Vagina (tissue), 2 donors: ENCODE results near the gene SLC12A9. TPM values are rescaled to one million over a fixed set of nuclear protein-coding genes. Genes with fewer than 3 reads are reported as not detected.
"Not testable (repeated sequence)": the region's sequence is repeated elsewhere in the genome, so short reads cannot be mapped to it uniquely, and the experiment has no call there.

Experiments used
- DNase-seq, 2 donors: peaks; one replicate each; pipeline ENCODE4 v3.0.0-alpha.2; 2017; ENCODE audit errors: extremely low spot score in 2 of 2
- H3K27ac ChIP-seq: fragments of 200-600 bp; sonication (generic); one replicate; pipeline ENCODE4 v1.5.1; 2019
- H3K27me3 ChIP-seq: fragments of 200-600 bp; sonication (generic); one replicate; pipeline ENCODE4 v1.5.1; 2019
- H3K36me3 ChIP-seq, 2 donors: fragments of 200-600 bp; sonication (generic); one replicate each; pipeline ENCODE4 v1.5.1; 2017 to 2019
- H3K4me1 ChIP-seq: fragments of 200-600 bp; sonication (generic); one replicate; pipeline ENCODE4 v1.5.1; 2019
- H3K4me3 ChIP-seq, 2 donors: fragments of 200-600 bp; sonication (generic); 1 replicate in 1 of 2; 2 replicates in 1 of 2; pipeline ENCODE4 v1.5.1; 2016 to 2019
- H3K9me3 ChIP-seq: fragments of 200-600 bp; sonication (generic); one replicate; pipeline ENCODE4 v1.5.1; 2019
- CTCF ChIP-seq, 3 experiments: fragments of 450-650 bp in 2 of 3; fragments of 200-600 bp in 1 of 3; sonication (generic) in 1 of 3; IDR thresholded peaks; one replicate each; pipeline ENCODE4 v1.5.1; 2017 to 2019; ENCODE audit warnings: antibody characterized with exemption in 3 of 3, mild to moderate bottlenecking in 2 of 3, moderate library complexity in 2 of 3
- POLR2A ChIP-seq, 2 donors: fragments of 450-650 bp; IDR thresholded peaks; one replicate each; pipeline ENCODE4 v1.6.1; 2017; ENCODE audit warnings: antibody characterized with exemption in 2 of 2, mild to moderate bottlenecking in 2 of 2, moderate library complexity in 2 of 2
- POLR2AphosphoS5 ChIP-seq, 2 donors: sonication (generic); formaldehyde crosslinking; IDR thresholded peaks; one replicate each; pipeline ENCODE4 v1.9.0; 2017; ENCODE audit warnings: antibody characterized with exemption in 2 of 2, mild to moderate bottlenecking in 2 of 2, low read depth in 1 of 2; ENCODE audit not compliant: insufficient read depth in 1 of 2
- intact Hi-C: fragments of 100-400 bp; cut with DNase I; formaldehyde crosslinking; loops from one replicate; pipeline ENCODE4 v1.15.1; 2023
- total RNA-seq: library from RNA; depleted of rRNA; stranded (reverse); fragments of >200 nt; gene quantifications from one replicate; pipeline ENCODE4 v1.2.3, GENCODE V29; 2016

Gene SLC12A9
- total RNA-seq, result 15.7 TPM

GRCh38 chr7:100852048-100852872 is at the start of gene SLC12A9:
TSS of gene SLC12A9 (plus strand) at chr7:100852713. CDS start at chr7:100854198, 1,485 bp downstream.
- peaks cover 28% of the 10 kb centered on the region for H3K4me1 ChIP-seq
- intact Hi-C loops, result loop anchor here (5.0 kb wide), 2 partner anchors 55 to 145 kb away; partner anchors contain the start of gene POP7
- DNase-seq, result no peak
- H3K4me3 ChIP-seq, result peak within 1 kb of the TSS; percentile 58 to 67
- H3K9me3 ChIP-seq, result no peaks in the 10 kb centered on the region
- H3K36me3 ChIP-seq, result no peaks in the 10 kb centered on the region
- peak; percentile 59 to 67 for TF ChIP-seq POLR2AphosphoS5 (IDR thresholded peaks at IDR 0.05; ENCODE audit: insufficient read depth in 1 of 2, low read depth in 1 of 2)
- peak in 1 of 2 donors; percentile 38 for TF ChIP-seq POLR2A (IDR thresholded peaks at IDR 0.05)
- TF ChIP-seq CTCF (IDR thresholded peaks at IDR 0.05), result peak; percentile 74 to 99 (median 93)
- H3K27ac ChIP-seq, result peak within 1 kb of the TSS; percentile 7
- no peaks in the 10 kb centered on the region for H3K27me3 ChIP-seq

GRCh38 chr7:100802951-100803350 is 49.6 kb upstream of the SLC12A9 start:
- no peak overlapping the region for H3K4me3 ChIP-seq
- no peaks in the 10 kb centered on the region for H3K9me3 ChIP-seq
- TF ChIP-seq POLR2AphosphoS5 (IDR thresholded peaks at IDR 0.05; ENCODE audit: insufficient read depth in 1 of 2, low read depth in 1 of 2) (no peak), POLR2A (IDR thresholded peaks at IDR 0.05) (no peak), CTCF (IDR thresholded peaks at IDR 0.05) (no peak)
- H3K36me3 ChIP-seq, result peaks cover 0 to 37% of the 10 kb centered on the region in 2 donors
- peaks cover 60% of the 10 kb centered on the region for H3K4me1 ChIP-seq
- no peaks in the 10 kb centered on the region for H3K27me3 ChIP-seq
- intact Hi-C loops, result loop anchor here (5.0 kb wide), 1 partner anchor 34 kb away; no protein-coding TSS in a partner anchor
- DNase-seq, result no peak
- peak overlapping the region; percentile 76 for H3K27ac ChIP-seq

- H3K27me3 ChIP-seq, result no peaks in the 10 kb centered on the region
- TF ChIP-seq POLR2AphosphoS5 (IDR thresholded peaks at IDR 0.05; ENCODE audit: insufficient read depth in 1 of 2, low read depth in 1 of 2) (peak; percentile 51 to 60), POLR2A (IDR thresholded peaks at IDR 0.05) (no peak)
- H3K9me3 ChIP-seq, result no peaks in the 10 kb centered on the region
- DNase-seq, result no peak
- intact Hi-C loops, result loop anchor here (5.0 kb wide), 1 partner anchor 34 kb away; no protein-coding TSS in a partner anchor
- peaks cover 60% of the 10 kb centered on the region for H3K4me1 ChIP-seq
- H3K27ac ChIP-seq, result peak overlapping the region; percentile 76
- no peak overlapping the region for H3K4me3 ChIP-seq
- peaks cover 0 to 44% of the 10 kb centered on the region in 2 donors for H3K36me3 ChIP-seq
These were observed 48.9 kb upstream of the SLC12A9 start for GRCh38 chr7:100803398-100804161.

GRCh38 chr7:100804681-100805431 is 47.7 kb upstream of the SLC12A9 start:
- Histone ChIP-seq H3K27ac (peak overlapping the region; percentile 76), H3K36me3 (peaks cover 0 to 56% of the 10 kb centered on the region in 2 donors), H3K9me3 (no peaks in the 10 kb centered on the region), H3K4me3 (no peak overlapping the region), H3K4me1 (peaks cover 53% of the 10 kb centered on the region), H3K27me3 (no peaks in the 10 kb centered on the region)
- TF ChIP-seq POLR2A (IDR thresholded peaks at IDR 0.05) (no peak), POLR2AphosphoS5 (IDR thresholded peaks at IDR 0.05; ENCODE audit: insufficient read depth in 1 of 2, low read depth in 1 of 2) (peak in 1 of 2 donors; percentile 31)
- DNase-seq, result no peak
- intact Hi-C loops, result loop anchor here (5.0 kb wide), 1 partner anchor 32 kb away; no protein-coding TSS in a partner anchor

GRCh38 chr7:100806276-100806675 is 46.2 kb upstream of the SLC12A9 start:
- TF ChIP-seq CTCF (IDR thresholded peaks at IDR 0.05) (no peak), POLR2A (IDR thresholded peaks at IDR 0.05) (no peak), POLR2AphosphoS5 (IDR thresholded peaks at IDR 0.05; ENCODE audit: insufficient read depth in 1 of 2, low read depth in 1 of 2) (no peak)
- Histone ChIP-seq H3K27ac (peak overlapping the region; percentile 76), H3K36me3 (peaks cover 0 to 57% of the 10 kb centered on the region in 2 donors), H3K27me3 (no peaks in the 10 kb centered on the region), H3K4me1 (peaks cover 41% of the 10 kb centered on the region), H3K4me3 (no peak overlapping the region), H3K9me3 (no peaks in the 10 kb centered on the region)
- no peak for DNase-seq
- intact Hi-C loops, result no loop called here

- peaks cover 39% of the 10 kb centered on the region for H3K4me1 ChIP-seq
- H3K27me3 ChIP-seq, H3K9me3 ChIP-seq, H3K4me3 ChIP-seq, intact Hi-C loops, H3K27ac ChIP-seq, DNase-seq: not testable (repeated sequence)
- peaks cover 0 to 62% of the 10 kb centered on the region in 2 donors for H3K36me3 ChIP-seq
These were observed 45.6 kb upstream of the SLC12A9 start for GRCh38 chr7:100806883-100807282.
